Naive thymus-derived CD4-positive, alpha-beta T cell (primary cell): ENCODE data around the gene C16orf54. TPM values are rescaled to one million over a fixed set of nuclear protein-coding genes. Genes with fewer than 3 reads are reported as not detected.
"Not testable (repeated sequence)": the region's sequence is repeated elsewhere in the genome, so short reads cannot be mapped to it uniquely, and the experiment has no call there.

ENCODE experiments used
- ATAC-seq: fragments of 150-1000 bp; cut with Tn5 transposase; 2 replicates; pipeline ENCODE4 v1.10.0; 2021; ENCODE audit warnings: mild to moderate bottlenecking, moderate library complexity
- CTCF ChIA-PET: fragments of 350-600 bp; sonication (Branson Sonifier 250); formaldehyde crosslinking; loops from one replicate; lab custom pipeline; 2021; ENCODE audit warnings: antibody characterized with exemption; lab: Charles Lee
- POLR2A ChIA-PET: fragments of 350-600 bp; sonication (Branson Sonifier 250); formaldehyde crosslinking; loops from one replicate; lab custom pipeline; 2021; ENCODE audit warnings: antibody characterized with exemption, inconsistent platforms; lab: Charles Lee
- DNase-seq, 9 donors: peaks; one replicate each; pipeline versions ENCODE4 v3.0.0 to v3.0.0-alpha.2; 2020 to 2022; ENCODE audit warnings: mixed read lengths in 1 of 9
- H3K27ac ChIP-seq: one replicate; pipeline ENCODE4 v1.7.0; 2013; ENCODE audit warnings: mild to moderate bottlenecking, low read depth, low read length, moderate library complexity
- H3K27me3 ChIP-seq, 2 donors: one replicate each; pipeline ENCODE4 v1.7.0; 2013; ENCODE audit warnings: low read length in 2 of 2, mild to moderate bottlenecking in 2 of 2, moderate library complexity in 2 of 2; ENCODE audit not compliant: control insufficient read depth in 2 of 2, insufficient read depth in 2 of 2
- H3K36me3 ChIP-seq, 3 experiments: 1 replicate in 2 of 3; 2 replicates in 1 of 3; pipeline ENCODE4 v1.7.0; 2013; ENCODE audit warnings: low read length in 3 of 3, mild to moderate bottlenecking in 3 of 3, moderate library complexity in 1 of 3; ENCODE audit not compliant: insufficient read depth in 3 of 3, control insufficient read depth in 2 of 3
- H3K4me1 ChIP-seq, 2 donors: one replicate each; pipeline ENCODE4 v1.7.0; 2013; ENCODE audit warnings: low read length in 2 of 2, mild to moderate bottlenecking in 2 of 2, moderate library complexity in 1 of 2; ENCODE audit not compliant: control insufficient read depth in 2 of 2, insufficient read depth in 2 of 2
- H3K4me3 ChIP-seq: 2 replicates; pipeline ENCODE4 v1.7.0; 2013; ENCODE audit warnings: mild to moderate bottlenecking, low read length
- H3K9me3 ChIP-seq, 3 experiments: 1 replicate in 2 of 3; 2 replicates in 1 of 3; pipeline ENCODE4 v1.7.0; 2013; ENCODE audit warnings: low read length in 3 of 3; ENCODE audit not compliant: control insufficient read depth in 2 of 3
- H3K27ac Mint-ChIP-seq, 9 donors: one replicate each; pipeline ENCODE4 v1.8.0; 2020 to 2022; ENCODE audit warnings: mixed read lengths in 9 of 9, mild to moderate bottlenecking in 8 of 9, moderate library complexity in 5 of 9, inconsistent platforms in 2 of 9
- H3K27me3 Mint-ChIP-seq, 5 donors: one replicate each; pipeline ENCODE4 v1.8.0; 2021 to 2022; ENCODE audit warnings: mixed read lengths in 5 of 5, mild to moderate bottlenecking in 1 of 5
- H3K36me3 Mint-ChIP-seq, 5 donors: one replicate each; pipeline ENCODE4 v1.8.0; 2020 to 2022; ENCODE audit warnings: mixed read lengths in 5 of 5, mild to moderate bottlenecking in 3 of 5, inconsistent platforms in 1 of 5
- H3K4me1 Mint-ChIP-seq, 7 donors: one replicate each; pipeline ENCODE4 v1.8.0; 2020 to 2022; ENCODE audit warnings: mixed read lengths in 7 of 7, mild to moderate bottlenecking in 3 of 7, inconsistent platforms in 1 of 7
- H3K4me3 Mint-ChIP-seq, 10 donors: one replicate each; pipeline ENCODE4 v1.8.0; 2020 to 2022; ENCODE audit warnings: mild to moderate bottlenecking in 10 of 10, mixed read lengths in 10 of 10, moderate library complexity in 6 of 10, inconsistent platforms in 2 of 10
- H3K9me3 Mint-ChIP-seq, 11 donors: one replicate each; pipeline ENCODE4 v1.8.0; 2020 to 2022; ENCODE audit warnings: mixed read lengths in 11 of 11, mild to moderate bottlenecking in 4 of 11, inconsistent platforms in 1 of 11, moderate library complexity in 1 of 11
- intact Hi-C, 2 donors: fragments of 100-400 bp; cut with micrococcal nuclease; formaldehyde crosslinking; loops; one replicate each; pipeline ENCODE4 v1.15.1; 2023
- polyA plus RNA-seq, 2 donors: library from polyadenylated mRNA; unstranded; fragments of 300-500 nt; fragmentation: Illumina TruSeq; gene quantifications; one replicate each; pipeline ENCODE4 v1.2.3, GENCODE V29; 2021
- total RNA-seq, 6 experiments: library from RNA in 5 of 6; stranded (reverse) in 5 of 6; gene quantifications; 1 replicate in 5 of 6; 2 replicates in 1 of 6; pipeline ENCODE4 v1.2.3 and lab custom pipeline; 2021 to 2026

The C16orf54 gene
- total and polyA plus RNA-seq, 7 experiments from 2014 or later = 43.2 to 228 (median 139) TPM

GRCh38 chr16:29765167-29766032, 19.6 kb upstream of the C16orf54 start:
- H3K4me3 ChIP-seq = no peak overlapping the region
- no peak for ATAC-seq
- Mint-ChIP-seq H3K9me3 (peaks cover 0 to 2% (median 0%) of the 10 kb centered on the region in 11 donors), H3K36me3 (no peaks in the 10 kb centered on the region), H3K27me3 (peaks cover 0 to 8% (median 0%) of the 10 kb centered on the region in 5 donors), H3K27ac (peak overlapping the region in 6 of 9 donors; percentile 1 to 82 (median 72)), H3K4me1 (peaks cover 7 to 30% (median 23%) of the 10 kb centered on the region in 7 donors), H3K4me3 (peak overlapping the region in 2 of 10 donors; percentile 38 to 49)
- POLR2A ChIA-PET = interaction anchor here (0.6 to 1.3 kb wide), 5 partner anchors 7 to 24 kb away, joined by 4 to 6 read pairs (median 5); no protein-coding TSS in a partner anchor
- H3K9me3 ChIP-seq = no peaks in the 10 kb centered on the region
- no peaks in the 10 kb centered on the region for H3K36me3 ChIP-seq
- CTCF ChIA-PET = no interaction called here
- intact Hi-C loops = no loop called here
- H3K27ac ChIP-seq = no peak overlapping the region
- no peak for DNase-seq
- H3K27me3 ChIP-seq = no peaks in the 10 kb centered on the region
- H3K4me1 ChIP-seq = no peaks in the 10 kb centered on the region

GRCh38 chr16:29763326-29763725, 17.5 kb upstream of the C16orf54 start:
- intact Hi-C loops = no loop called here
- Histone ChIP-seq H3K9me3 (no peaks in the 10 kb centered on the region), H3K36me3 (no peaks in the 10 kb centered on the region), H3K27ac (no peak overlapping the region), H3K4me1 (peaks cover 0 to under 1% of the 10 kb centered on the region in 2 donors), H3K27me3 (no peaks in the 10 kb centered on the region), H3K4me3 (no peak overlapping the region)
- H3K4me3 Mint-ChIP-seq = peak overlapping the region in 1 of 10 donors; percentile 12
- peaks cover 7 to 35% (median 26%) of the 10 kb centered on the region in 7 donors for H3K4me1 Mint-ChIP-seq
- DNase-seq (no peak), ATAC-seq (no peak)
- POLR2A ChIA-PET = no interaction called here
- H3K27ac Mint-ChIP-seq = peak overlapping the region in 8 of 9 donors; percentile 17 to 77 (median 50)
- H3K27me3 Mint-ChIP-seq = peaks cover 0 to 8% (median 0%) of the 10 kb centered on the region in 5 donors
- H3K36me3 Mint-ChIP-seq = no peaks in the 10 kb centered on the region
- CTCF ChIA-PET = interaction anchor here (0.5 kb wide), 1 partner anchor 58 kb away, joined by 3 read pairs; no protein-coding TSS in a partner anchor
- H3K9me3 Mint-ChIP-seq = peaks cover 0 to 3% (median 0%) of the 10 kb centered on the region in 11 donors

- ATAC-seq = no peak
- DNase-seq = no peak
- H3K4me3 Mint-ChIP-seq = no peak overlapping the region
These were observed 16.1 kb upstream of the C16orf54 start for GRCh38 chr16:29761882-29762281.

GRCh38 chr16:29761280-29761651, 15.5 kb upstream of the C16orf54 start:
- H3K27me3 Mint-ChIP-seq, ATAC-seq, H3K36me3 Mint-ChIP-seq, H3K27ac Mint-ChIP-seq, intact Hi-C loops, H3K36me3 ChIP-seq, H3K9me3 Mint-ChIP-seq, DNase-seq, H3K27me3 ChIP-seq, H3K4me3 ChIP-seq, H3K27ac ChIP-seq, H3K4me3 Mint-ChIP-seq, H3K9me3 ChIP-seq: not testable (repeated sequence)
- peaks cover 0 to 21% of the 10 kb centered on the region in 2 donors for H3K4me1 ChIP-seq
- ChIA-PET POLR2A (interaction anchor here (0.7 kb wide), 1 partner anchor 23 kb away, joined by 3 read pairs; no protein-coding TSS in a partner anchor), CTCF (interaction anchor here (0.7 kb wide), 1 partner anchor 24 kb away, joined by 3 read pairs; no protein-coding TSS in a partner anchor)
- peaks cover 7 to 48% (median 39%) of the 10 kb centered on the region in 7 donors for H3K4me1 Mint-ChIP-seq

More at GRCh38 chr16:29761882-29762281, 16.1 kb upstream of the C16orf54 start:
- Mint-ChIP-seq H3K36me3 (no peaks in the 10 kb centered on the region), H3K27me3 (peaks cover 0 to 8% (median 0%) of the 10 kb centered on the region in 5 donors), H3K27ac (peak overlapping the region in 3 of 9 donors; percentile 33 to 73 (median 41)), H3K4me1 (peaks cover 7 to 41% (median 34%) of the 10 kb centered on the region in 7 donors), H3K9me3 (peaks cover 0 to 3% (median 0%) of the 10 kb centered on the region in 11 donors)
- H3K36me3 ChIP-seq = no peaks in the 10 kb centered on the region
- ChIA-PET CTCF (interaction anchor here (0.6 kb wide), 1 partner anchor 15 kb away, joined by 3 read pairs; no protein-coding TSS in a partner anchor), POLR2A (interaction anchor here (0.7 kb wide), 2 partner anchors 19 to 23 kb away, joined by 3 to 5 read pairs; no protein-coding TSS in a partner anchor)
- H3K9me3 ChIP-seq = no peaks in the 10 kb centered on the region
- H3K4me3 ChIP-seq = no peak overlapping the region
- peaks cover 0 to 15% of the 10 kb centered on the region in 2 donors for H3K4me1 ChIP-seq
- intact Hi-C loops = no loop called here
- H3K27ac ChIP-seq = no peak overlapping the region
- H3K27me3 ChIP-seq = no peaks in the 10 kb centered on the region

- Mint-ChIP-seq H3K36me3 (no peaks in the 10 kb centered on the region), H3K4me3 (no peak overlapping the region), H3K27me3 (peaks cover 0 to 8% (median 0%) of the 10 kb centered on the region in 5 donors), H3K27ac (peak overlapping the region in 6 of 9 donors; percentile 28 to 63 (median 54)), H3K4me1 (peaks cover 7 to 53% (median 39%) of the 10 kb centered on the region in 7 donors), H3K9me3 (peaks cover 0 to 3% (median 0%) of the 10 kb centered on the region in 11 donors)
- no peaks in the 10 kb centered on the region for H3K9me3 ChIP-seq
- H3K27ac ChIP-seq = no peak overlapping the region
- no peaks in the 10 kb centered on the region for H3K36me3 ChIP-seq
- no peak overlapping the region for H3K4me3 ChIP-seq
- no peak for DNase-seq
- ATAC-seq = no peak
- POLR2A ChIA-PET = interaction anchor here (1.9 kb wide), 1 partner anchor 33 kb away, joined by 4 read pairs; no protein-coding TSS in a partner anchor
- H3K27me3 ChIP-seq = no peaks in the 10 kb centered on the region
- peaks cover 0 to 25% of the 10 kb centered on the region in 2 donors for H3K4me1 ChIP-seq
- CTCF ChIA-PET = interaction anchor here (0.7 kb wide), 2 partner anchors 14 to 25 kb away, joined by 3 read pairs; no protein-coding TSS in a partner anchor
- intact Hi-C loops = no loop called here
These were observed 14.9 kb upstream of the C16orf54 start for GRCh38 chr16:29760567-29761279.
